Measurements from ENCODE around the gene ANGEL1.

The ANGEL1 gene

DNA sequence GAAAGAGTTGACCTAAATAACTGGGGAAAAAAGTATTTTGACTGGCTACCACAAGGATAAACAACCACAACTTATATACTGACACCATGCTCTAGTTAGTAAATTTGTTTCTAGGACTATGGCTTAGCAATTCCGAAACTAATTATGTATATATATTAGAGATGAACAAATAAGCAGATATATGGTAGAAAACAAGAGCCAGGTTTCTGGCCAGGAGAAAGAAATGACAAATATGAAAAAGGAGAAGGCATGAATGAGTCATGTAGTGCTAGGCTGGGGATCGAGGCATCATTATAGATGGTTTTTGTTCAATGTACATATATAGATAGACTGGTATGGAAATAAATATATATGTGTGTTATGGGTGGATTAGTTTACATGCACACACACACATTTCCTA is 8.0 kb upstream of the ANGEL1 start:
- DNase-seq: no peak

GRCh38 chr14:76814726-76815645 is 2.3 kb upstream of the ANGEL1 start:
- no peak for DNase-seq

DNA sequence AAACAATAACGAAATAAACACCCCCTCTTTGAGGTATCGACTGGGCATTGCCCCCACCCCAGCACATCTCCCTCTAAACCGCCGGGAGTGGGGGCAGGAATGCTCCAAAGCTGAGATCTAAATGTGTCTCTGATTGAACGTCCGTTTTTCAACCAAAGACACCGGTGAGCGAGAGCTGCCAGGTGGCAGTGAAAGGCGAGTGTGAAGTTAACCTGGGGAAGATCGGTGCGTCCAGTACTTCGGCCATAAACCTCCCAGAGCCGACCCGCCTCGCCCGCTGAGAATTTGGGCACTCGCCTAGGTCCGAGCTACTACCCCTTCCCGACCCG is 625 bp downstream of the ANGEL1 start:
- DNase-seq: peak in 4 of 56 donors; percentile 45 to 57 (median 50)

- no peak for DNase-seq
These were observed 1.1 kb downstream of the ANGEL1 start for GRCh38 chr14:76811561-76811960.

- DNase-seq: peak in 35 of 56 donors; percentile 8 to 56 (median 30)
These were observed 1.7 kb downstream of the ANGEL1 start for GRCh38 chr14:76810953-76811400.

- no peak for DNase-seq
These were observed 2.2 kb downstream of the ANGEL1 start for GRCh38 chr14:76810525-76810924.

DNA sequence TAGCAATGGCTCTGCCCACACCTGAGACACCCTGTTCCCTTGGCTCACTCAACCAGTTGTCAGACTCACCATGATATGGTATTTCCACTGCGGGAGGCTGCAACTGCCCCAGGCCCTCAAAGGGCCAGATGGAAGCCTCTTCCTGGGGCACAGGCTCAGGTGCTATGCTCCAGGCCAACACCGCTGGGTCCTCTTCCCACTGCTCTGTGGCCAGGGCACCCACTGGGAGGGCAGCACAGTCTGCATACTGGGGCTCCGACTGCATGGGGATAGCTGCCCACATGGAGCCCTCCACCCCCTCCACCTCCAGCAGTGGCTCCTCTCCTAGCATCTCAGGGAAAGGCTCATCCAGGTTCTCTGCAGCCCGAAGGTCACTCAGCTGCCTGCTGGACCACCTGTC is 3.7 kb downstream of the ANGEL1 start:
- DNase-seq: no peak

DNA sequence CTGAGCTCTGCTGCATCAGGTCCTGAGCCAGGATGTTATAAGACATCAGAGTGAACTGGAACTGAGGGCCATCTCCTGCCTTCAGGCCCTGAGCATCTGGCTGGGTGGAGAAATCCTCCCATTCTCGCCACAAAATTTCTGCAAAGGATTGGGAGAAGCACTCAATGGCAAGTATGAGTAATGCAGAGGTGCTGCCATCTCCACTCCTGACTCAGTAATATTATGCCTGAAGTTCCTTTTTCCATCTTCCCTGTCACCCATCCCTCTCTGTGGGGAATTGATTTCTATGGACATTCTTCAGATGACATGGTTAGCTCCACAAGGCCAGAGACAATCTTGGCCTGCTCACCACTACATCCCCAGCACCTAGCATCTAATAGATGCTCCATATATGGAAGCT is 4.7 kb downstream of the ANGEL1 start:
- no peak for DNase-seq

DNA sequence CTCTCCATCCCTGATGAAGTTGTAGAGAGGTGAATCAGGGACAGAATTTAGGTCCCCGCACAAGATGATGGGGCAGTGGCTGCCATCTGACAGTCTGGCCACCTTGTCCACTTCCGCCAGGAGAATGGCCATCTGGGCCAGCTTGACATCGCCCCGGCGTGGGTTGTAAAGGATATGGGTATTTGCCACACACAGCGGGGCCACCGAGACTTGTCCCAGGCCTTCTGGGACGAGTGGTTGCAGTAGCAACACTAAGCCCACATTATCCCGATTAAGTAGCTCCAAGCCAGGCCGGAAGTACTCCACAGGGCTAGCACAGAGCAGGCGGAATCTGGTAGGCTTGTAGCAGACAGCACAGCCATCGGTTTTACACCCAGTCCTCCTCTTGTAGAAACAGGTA is 6.2 kb downstream of the ANGEL1 start:
- DNase-seq: no peak

DNA sequence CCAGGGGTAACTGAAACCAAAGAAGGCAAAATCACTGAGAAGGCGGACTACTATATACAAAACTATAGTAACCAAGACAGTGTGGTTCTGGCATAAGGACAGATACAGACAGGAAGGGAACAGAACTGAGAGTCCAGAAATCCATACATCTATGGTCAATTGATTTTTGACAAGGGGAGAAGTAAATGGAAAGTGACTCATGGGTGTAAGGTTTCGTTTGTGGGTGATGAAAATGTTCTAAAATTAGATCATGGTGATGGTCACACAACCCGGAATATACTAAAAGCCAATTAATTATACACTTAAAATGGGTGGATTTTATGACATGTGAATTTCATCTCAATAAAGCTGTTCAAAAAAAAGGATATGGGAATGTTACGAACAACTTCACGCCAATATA is 18.7 kb downstream of the ANGEL1 start:
- DNase-seq: no peak

GRCh38 chr14:76793324-76793723 is 19.4 kb downstream of the ANGEL1 start:
- DNase-seq: no peak

GRCh38 chr14:76792422-76792821 is 20.3 kb downstream of the ANGEL1 start:
- DNase-seq: no peak

DNA sequence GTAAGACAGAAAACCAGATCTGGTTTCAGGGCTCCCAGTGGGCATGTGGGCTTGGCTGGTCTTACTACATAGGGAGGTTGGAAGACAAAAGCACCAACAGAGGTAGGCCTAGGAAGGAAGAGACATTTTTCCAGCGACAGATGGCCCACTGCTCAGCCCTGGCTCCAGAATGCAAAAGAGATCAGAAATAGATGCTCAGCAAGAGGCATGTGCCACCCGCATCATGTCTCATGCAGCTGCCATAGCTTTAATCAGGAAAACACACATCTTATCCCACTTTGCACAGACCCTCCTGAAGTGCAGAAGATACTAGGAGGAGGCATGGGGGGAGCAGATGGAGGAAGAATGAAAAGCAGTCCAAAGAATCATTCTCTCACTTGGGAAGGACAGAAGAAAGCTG is 26.1 kb downstream of the ANGEL1 start:
- DNase-seq: no peak

DNA sequence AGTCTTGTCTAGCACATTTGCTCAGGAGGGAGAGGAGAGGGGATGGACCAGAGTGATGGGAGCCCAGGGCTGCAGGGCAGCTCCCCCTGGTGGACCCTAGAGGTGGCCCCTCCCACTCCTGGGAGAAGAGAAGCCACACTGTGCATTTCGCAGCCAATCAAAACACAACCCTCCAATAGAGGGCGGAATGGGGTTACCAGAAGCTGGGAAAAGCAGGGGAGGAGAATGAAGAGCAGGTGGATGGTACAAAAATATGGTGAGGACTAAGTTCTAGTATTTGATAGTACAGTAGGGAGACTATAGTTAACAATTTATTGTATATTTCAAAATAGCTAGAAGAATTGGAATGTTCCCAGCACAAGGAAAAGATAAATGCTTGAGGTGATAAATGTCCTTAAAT is 27.8 kb downstream of the ANGEL1 start:
- DNase-seq: peak in 49 of 56 donors; percentile 38 to 89 (median 72)

DNA sequence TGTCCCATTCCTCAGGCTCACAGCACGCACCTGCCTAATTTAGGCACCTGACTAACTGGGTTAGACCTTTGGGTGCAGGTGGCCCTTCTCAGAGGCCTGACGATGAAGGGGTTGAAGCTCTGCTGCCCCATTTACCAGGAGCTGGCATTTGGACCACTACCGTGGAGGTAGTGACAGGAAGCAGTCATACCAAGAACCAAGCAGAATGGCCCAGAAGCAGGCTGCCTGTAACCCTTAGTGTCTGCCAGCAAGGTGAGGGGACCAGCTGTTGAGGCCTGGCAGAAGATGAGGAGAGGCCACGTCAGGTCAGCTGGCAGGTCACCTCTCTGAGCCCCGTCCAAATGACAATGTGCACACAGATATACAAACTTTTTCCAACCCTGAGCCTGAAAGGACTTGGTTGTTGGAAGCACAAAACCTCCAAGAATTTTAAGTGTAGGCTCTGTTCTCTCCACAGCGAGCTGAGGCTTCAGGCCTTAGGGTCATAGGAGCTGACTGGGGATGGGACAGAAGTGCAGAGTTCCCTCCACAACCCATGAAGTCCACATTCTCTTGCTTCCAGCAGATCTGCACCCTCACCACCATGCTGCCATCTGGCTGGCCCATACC is 28.3 kb downstream of the ANGEL1 start:
- DNase-seq: no peak

DNA sequence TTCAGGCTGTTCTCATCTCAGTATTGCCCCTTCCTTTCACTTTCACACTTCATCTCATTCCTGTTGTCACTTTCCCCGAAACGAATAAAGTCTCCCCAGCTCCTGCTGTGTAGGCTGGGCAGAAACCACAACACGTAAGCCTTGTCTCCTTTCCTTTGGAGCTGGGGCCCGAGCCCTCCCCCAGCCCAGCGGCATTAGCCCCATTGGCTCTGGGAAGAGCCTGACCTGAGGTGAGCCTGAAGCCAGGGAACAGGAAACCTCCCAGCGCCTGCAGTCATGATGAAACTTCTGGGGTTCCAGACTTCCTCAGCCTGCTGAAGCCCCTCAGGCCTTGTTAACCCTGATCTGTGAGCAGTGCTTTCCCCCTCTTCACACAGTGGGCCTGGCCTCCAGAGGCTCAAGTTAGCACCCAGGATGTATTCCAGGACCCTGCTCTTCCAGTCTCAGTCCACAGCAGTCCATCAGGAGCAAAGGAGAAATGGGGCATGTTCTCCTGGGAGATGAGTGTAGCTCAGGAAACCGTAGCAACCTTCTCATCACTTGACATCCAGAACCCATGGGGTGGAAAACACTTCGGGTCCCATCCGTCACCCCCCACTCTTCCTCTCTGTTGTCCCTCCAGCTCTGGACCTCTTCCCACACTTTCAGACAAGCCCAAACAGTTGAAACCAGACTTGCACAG is 29.7 kb downstream of the ANGEL1 start:
- no peak for DNase-seq

GRCh38 chr14:76782115-76782884 is 30.4 kb downstream of the ANGEL1 start:
- no peak for DNase-seq

DNA sequence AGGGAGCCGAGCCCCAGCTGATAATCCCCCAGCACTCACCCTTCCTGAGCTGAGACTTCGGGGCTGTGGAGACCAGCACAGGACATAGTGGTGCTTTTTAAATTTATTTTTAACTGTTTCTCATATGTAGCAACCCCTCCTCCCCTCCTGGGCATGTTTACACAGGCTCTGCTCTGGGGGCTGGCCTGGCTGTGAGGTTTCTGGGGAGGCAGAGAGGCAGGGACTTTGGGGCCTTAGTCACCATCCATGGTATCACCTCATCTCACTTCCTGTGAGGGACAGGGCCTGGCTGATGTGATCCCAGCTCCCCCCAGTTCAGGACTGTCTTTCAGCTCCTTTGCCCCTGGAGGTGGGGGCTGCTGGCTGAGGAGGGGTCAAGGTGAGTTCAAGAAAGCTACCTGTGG is 31.0 kb downstream of the ANGEL1 start:
- DNase-seq: no peak

- DNase-seq: peak in 48 of 56 donors; percentile 17 to 84 (median 66)
These were observed 31.6 kb downstream of the ANGEL1 start for GRCh38 chr14:76780875-76781647.

DNA sequence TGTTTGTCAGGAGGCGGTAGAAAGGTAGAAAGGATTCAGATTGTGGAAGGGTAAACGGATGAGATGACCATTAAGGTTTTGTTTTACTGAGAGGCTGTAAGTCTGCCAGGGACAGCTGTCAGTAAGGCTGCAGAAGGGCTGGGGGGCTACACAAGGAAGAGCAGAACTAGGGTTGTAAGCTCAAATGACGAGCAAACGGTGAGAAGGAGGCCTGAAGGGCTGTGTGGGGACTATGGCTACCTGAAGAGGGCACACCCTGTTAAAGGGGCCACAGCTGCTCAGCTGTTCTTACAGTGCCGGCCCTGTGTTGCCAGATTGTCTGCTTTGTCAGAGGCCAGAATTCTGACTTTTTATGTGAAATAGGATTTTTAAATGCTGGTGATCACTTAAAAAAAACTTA is 32.3 kb downstream of the ANGEL1 start:
- no peak for DNase-seq

- DNase-seq: no peak
These were observed 32.7 kb downstream of the ANGEL1 start for GRCh38 chr14:76780058-76780345.
